ENCODE results near the gene MON1A. TPM values are rescaled to one million over a fixed set of nuclear protein-coding genes. Genes with fewer than 3 reads are reported as not detected.
A peak's percentile ranks its signal among the peaks of the same experiment; 100 is the strongest.
"Not testable (repeated sequence)": the region's sequence is repeated elsewhere in the genome, so short reads cannot be mapped to it uniquely, and the experiment has no call there.

Gene MON1A
- total RNA-seq, 1 donor from 2014 or later: 11.0 TPM

GRCh38 chr3:49910409-49911123, 19.0 kb downstream of the MON1A start:
- H3K27me3 Mint-ChIP-seq (ENCODE audit: low read depth): no peaks in the 10 kb centered on the region

DNA sequence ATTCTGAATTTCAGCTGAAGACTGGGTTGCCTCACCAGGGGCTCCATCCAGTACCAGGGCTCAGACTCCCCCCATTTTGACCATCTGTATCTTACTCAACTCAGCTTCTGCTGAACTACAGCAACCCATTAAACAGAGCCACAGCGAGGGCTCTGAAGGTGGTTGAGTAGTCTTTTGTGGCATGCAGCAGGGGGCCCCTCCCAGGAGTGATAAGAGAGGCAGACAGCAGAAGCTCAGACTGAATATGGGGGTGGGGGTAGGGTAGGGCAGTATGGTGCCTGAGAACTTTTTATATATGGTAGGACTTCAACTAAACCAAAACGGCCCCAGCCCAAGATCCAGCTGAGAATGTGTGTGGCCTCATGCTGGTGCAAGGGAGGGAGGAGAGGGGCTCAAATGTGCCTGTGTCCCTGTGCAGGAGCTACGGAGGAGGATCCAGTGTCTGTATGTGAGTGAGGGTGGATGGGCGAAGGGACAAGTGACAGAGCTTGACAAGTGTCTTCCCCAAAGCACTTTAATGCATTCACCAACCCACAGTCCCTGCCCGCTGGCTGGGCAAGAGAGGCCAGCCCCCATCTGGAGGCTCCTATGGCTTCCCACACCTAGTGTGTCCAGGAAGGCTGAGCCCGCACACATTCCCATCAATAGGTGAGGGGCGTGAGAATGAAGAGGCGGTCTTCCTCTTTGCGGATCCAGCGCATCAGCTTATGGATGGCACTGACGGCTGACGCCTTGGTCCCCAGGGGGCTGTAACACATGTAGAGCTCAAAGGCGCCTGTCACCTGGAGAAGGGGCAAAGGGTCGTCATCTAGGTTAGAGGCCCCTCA, 21.0 kb downstream of the MON1A start:
- TF ChIP-seq CTCF (IDR thresholded peaks at IDR 0.05): no peak
- peaks cover 14% of the 10 kb centered on the region for H3K36me3 Mint-ChIP-seq (ENCODE audit: low read depth)
- H3K27me3 Mint-ChIP-seq (ENCODE audit: low read depth): no peaks in the 10 kb centered on the region
- peaks cover 8% of the 10 kb centered on the region for H3K4me1 Mint-ChIP-seq (ENCODE audit: low read depth)
- no peak overlapping the region for H3K27ac Mint-ChIP-seq (ENCODE audit: unreplicated experiment)
- no peak for DNase-seq (ENCODE audit: low spot score)
- H3K9me3 Mint-ChIP-seq (ENCODE audit: low read depth): no peaks in the 10 kb centered on the region
- H3K4me3 Mint-ChIP-seq (ENCODE audit: unreplicated experiment): no peak overlapping the region

More at GRCh38 chr3:49910409-49911123, 19.0 kb downstream of the MON1A start:
- H3K9me3 Mint-ChIP-seq (ENCODE audit: low read depth): no peaks in the 10 kb centered on the region
- DNase-seq (ENCODE audit: low spot score): no peak
- H3K4me3 Mint-ChIP-seq (ENCODE audit: unreplicated experiment): no peak overlapping the region
- H3K36me3 Mint-ChIP-seq (ENCODE audit: low read depth): peaks cover 14% of the 10 kb centered on the region
- H3K4me1 Mint-ChIP-seq (ENCODE audit: low read depth): peaks cover 8% of the 10 kb centered on the region
- TF ChIP-seq CTCF (IDR thresholded peaks at IDR 0.05): no peak
- no peak overlapping the region for H3K27ac Mint-ChIP-seq (ENCODE audit: unreplicated experiment)

- Mint-ChIP-seq H3K4me1 (ENCODE audit: low read depth) (peaks cover 8% of the 10 kb centered on the region), H3K9me3 (ENCODE audit: low read depth) (no peaks in the 10 kb centered on the region), H3K27ac (ENCODE audit: unreplicated experiment) (no peak overlapping the region), H3K4me3 (ENCODE audit: unreplicated experiment) (peak overlapping the region; percentile 65), H3K27me3 (ENCODE audit: low read depth) (no peaks in the 10 kb centered on the region), H3K36me3 (ENCODE audit: low read depth) (peaks cover 6% of the 10 kb centered on the region)
- peak; percentile 88 for TF ChIP-seq CTCF (IDR thresholded peaks at IDR 0.05)
- DNase-seq (ENCODE audit: low spot score): no peak
Observed at GRCh38 chr3:49906073-49906743, 23.4 kb downstream of the MON1A start.

- H3K27me3 Mint-ChIP-seq (ENCODE audit: low read depth); H3K27ac Mint-ChIP-seq (ENCODE audit: unreplicated experiment); H3K36me3 Mint-ChIP-seq (ENCODE audit: low read depth); H3K4me3 Mint-ChIP-seq (ENCODE audit: unreplicated experiment); DNase-seq (ENCODE audit: low spot score); H3K9me3 Mint-ChIP-seq (ENCODE audit: low read depth): not testable (repeated sequence)
- H3K4me1 Mint-ChIP-seq (ENCODE audit: low read depth): peaks cover 14% of the 10 kb centered on the region
Observed at GRCh38 chr3:49904448-49904847, 25.2 kb downstream of the MON1A start.

- Mint-ChIP-seq H3K4me1 (ENCODE audit: low read depth) (peaks cover 14% of the 10 kb centered on the region), H3K27me3 (ENCODE audit: low read depth) (no peaks in the 10 kb centered on the region), H3K36me3 (ENCODE audit: low read depth) (no peaks in the 10 kb centered on the region), H3K27ac (ENCODE audit: unreplicated experiment) (no peak within 1 kb of the TSS), H3K4me3 (ENCODE audit: unreplicated experiment) (no peak within 1 kb of the TSS), H3K9me3 (ENCODE audit: low read depth) (no peaks in the 10 kb centered on the region)
- no peak for DNase-seq (ENCODE audit: low spot score)
- TF ChIP-seq CTCF (IDR thresholded peaks at IDR 0.05): no peak
Observed at GRCh38 chr3:49903451-49904424, 25.9 kb downstream of the MON1A start, which contains the start of gene MST1R. MST1R (minus strand) TSS chr3:49903873; CDS start chr3:49903609, 264 bp downstream.

Measured in chondrocyte (in vitro differentiated cells).